Medulla oblongata (tissue), 1 donor: ENCODE measurements around the gene PDCD1.
"Not testable (repeated sequence)": the region's sequence is repeated elsewhere in the genome, so short reads cannot be mapped to it uniquely, and the experiment has no call there.

Source experiments
- DNase-seq: peaks from one replicate; pipeline ENCODE4 v3.0.0-alpha.2; 2015; ENCODE audit errors: extremely low spot score

The PDCD1 gene

DNA sequence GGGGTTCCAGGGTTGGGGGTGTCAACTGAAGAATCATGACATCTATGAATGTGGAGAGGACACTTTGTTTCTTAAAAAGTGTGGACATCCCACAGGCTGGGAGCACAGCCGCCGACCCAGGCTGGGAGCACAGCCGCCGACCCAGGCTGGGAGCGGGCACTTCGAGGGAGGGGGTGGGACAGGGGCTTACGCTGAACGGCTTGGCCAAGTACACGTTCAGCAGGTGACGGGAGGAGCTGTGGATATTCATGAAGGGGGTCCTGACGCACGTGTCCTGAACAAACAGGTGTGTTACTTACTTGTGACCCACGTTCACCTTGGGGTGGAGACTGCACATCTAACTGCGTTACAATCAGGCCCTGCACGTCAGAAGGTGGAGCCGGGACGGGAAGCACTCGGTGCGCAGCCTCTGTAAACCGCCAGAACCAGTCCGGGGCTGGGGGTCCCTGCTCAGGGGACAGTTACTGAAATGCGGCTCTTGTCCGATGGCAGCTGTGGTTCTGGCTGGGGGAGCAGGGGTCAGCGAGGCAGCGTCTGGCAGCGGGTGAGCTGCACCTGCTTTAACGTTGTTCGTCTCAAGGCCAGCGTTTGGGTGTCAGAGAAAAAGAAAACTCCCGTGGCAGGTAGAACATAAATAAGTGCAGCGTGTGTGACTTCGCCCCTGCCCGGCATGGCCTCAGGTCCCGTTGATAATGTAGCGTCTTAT lies 58.3 kb downstream of the PDCD1 start:
- DNase-seq, result not testable (repeated sequence)
